Measurements from ENCODE around the gene SCAPER.
A peak's percentile ranks its signal among the peaks of the same experiment; 100 is the strongest.

SCAPER gene

GRCh38 chr15:76930831-76931396 lies 25.8 kb upstream of the SCAPER start:
- no peak for DNase-seq (ENCODE audit: low read depth in 1 of 2, low spot score in 1 of 2)
- H3K27me3 ChIP-seq (ENCODE audit: insufficient read depth, poor library complexity, severe bottlenecking): no peaks in the 10 kb centered on the region
- H3K27ac ChIP-seq (replicated peaks): peak overlapping the region; percentile 64
- H3K4me3 ChIP-seq (replicated peaks; ENCODE audit: insufficient read depth, low read length): peak overlapping the region; percentile 87
- no peak for TF ChIP-seq SPI1 (IDR thresholded peaks at IDR 0.05; ENCODE audit: borderline replicate concordance, low read depth)
- peak; percentile 34 for TF ChIP-seq REST (IDR thresholded peaks at IDR 0.05; ENCODE audit: insufficient replicate concordance, low read depth)

GRCh38 chr15:76929011-76929760 lies 24.0 kb upstream of the SCAPER start:
- no peak for DNase-seq (ENCODE audit: low read depth in 1 of 2, low spot score in 1 of 2)
- H3K27me3 ChIP-seq (ENCODE audit: insufficient read depth, poor library complexity, severe bottlenecking): no peaks in the 10 kb centered on the region
- no peak overlapping the region for H3K4me3 ChIP-seq (replicated peaks; ENCODE audit: insufficient read depth, low read length)
- H3K27ac ChIP-seq (replicated peaks): no peak overlapping the region
- peak; percentile 91 for TF ChIP-seq SPI1 (IDR thresholded peaks at IDR 0.05; ENCODE audit: borderline replicate concordance, low read depth)
- no peak for TF ChIP-seq POLR2AphosphoS5 (IDR thresholded peaks at IDR 0.05; ENCODE audit: low read depth)

GRCh38 chr15:76928201-76928600 lies 23.1 kb upstream of the SCAPER start:
- TF ChIP-seq GABPA (IDR thresholded peaks at IDR 0.05; ENCODE audit: low read depth) (no peak), REST (IDR thresholded peaks at IDR 0.05; ENCODE audit: insufficient replicate concordance, low read depth) (no peak), SPI1 (IDR thresholded peaks at IDR 0.05; ENCODE audit: borderline replicate concordance, low read depth) (no peak), POLR2AphosphoS5 (IDR thresholded peaks at IDR 0.05; ENCODE audit: low read depth) (no peak), CTCF (IDR thresholded peaks at IDR 0.05; ENCODE audit: insufficient read depth, low read length) (no peak)
- no peak overlapping the region for H3K4me3 ChIP-seq (replicated peaks; ENCODE audit: insufficient read depth, low read length)
- H3K27me3 ChIP-seq (ENCODE audit: insufficient read depth, poor library complexity, severe bottlenecking): no peaks in the 10 kb centered on the region
- no peak overlapping the region for H3K27ac ChIP-seq (replicated peaks)
- DNase-seq (ENCODE audit: low read depth in 1 of 2, low spot score in 1 of 2): no peak

- Histone ChIP-seq H3K4me3 (replicated peaks; ENCODE audit: insufficient read depth, low read length) (no peak overlapping the region), H3K27me3 (ENCODE audit: insufficient read depth, poor library complexity, severe bottlenecking) (no peaks in the 10 kb centered on the region)
- TF ChIP-seq SPI1 (IDR thresholded peaks at IDR 0.05; ENCODE audit: borderline replicate concordance, low read depth) (no peak), POLR2AphosphoS5 (IDR thresholded peaks at IDR 0.05; ENCODE audit: low read depth) (no peak), GABPA (IDR thresholded peaks at IDR 0.05; ENCODE audit: low read depth) (no peak), CTCF (IDR thresholded peaks at IDR 0.05; ENCODE audit: insufficient read depth, low read length) (no peak), REST (IDR thresholded peaks at IDR 0.05; ENCODE audit: insufficient replicate concordance, low read depth) (no peak)
Measured at GRCh38 chr15:76916369-76916768, 11.2 kb upstream of the SCAPER start.

More at GRCh38 chr15:76916369-76916768, 11.2 kb upstream of the SCAPER start:
- DNase-seq (ENCODE audit: low read depth in 1 of 2, low spot score in 1 of 2): no peak
- H3K27ac ChIP-seq (replicated peaks): no peak overlapping the region

Measured in HL-60 (cell line).